ENCODE data around the gene LUC7L2.
"Not testable (repeated sequence)": the region's sequence is repeated elsewhere in the genome, so short reads cannot be mapped to it uniquely, and the experiment has no call there.

Gene LUC7L2

DNA sequence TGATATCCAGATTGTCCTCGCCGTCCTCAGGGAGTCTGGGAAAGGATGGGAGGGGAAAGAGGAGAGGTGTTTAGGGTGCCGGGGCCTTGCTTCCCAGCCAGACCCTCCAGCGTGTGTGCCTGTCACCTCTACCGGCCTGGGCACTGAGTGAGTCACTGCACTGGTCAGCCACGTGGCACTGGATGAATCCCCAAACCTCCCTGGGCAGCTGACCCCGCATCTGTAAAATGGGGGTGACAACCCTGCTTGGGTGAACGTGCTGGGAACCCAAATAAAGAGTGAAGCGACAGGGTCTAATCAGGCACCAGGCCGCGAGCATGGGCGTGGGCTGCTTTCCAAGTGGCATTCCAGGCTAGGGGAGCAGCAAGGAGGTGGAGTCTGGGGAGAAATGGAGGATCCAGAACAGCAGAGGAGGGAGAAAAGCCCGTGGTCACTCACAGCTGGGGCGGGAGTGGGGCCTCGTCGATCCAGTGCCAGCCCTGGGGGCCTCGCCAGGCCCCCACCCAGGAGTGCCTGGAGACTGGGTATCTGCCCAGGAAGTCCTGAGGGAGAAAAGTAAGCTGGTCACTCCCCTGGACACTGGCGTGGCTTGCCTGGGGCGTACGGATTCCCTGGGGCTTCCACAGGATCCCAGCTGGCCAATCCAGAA lies 94.1 kb downstream of the LUC7L2 start:
- peak; percentile 22 for DNase-seq
- Histone ChIP-seq H3K4me3 (ENCODE audit: low read depth, low read length) (no peak overlapping the region), H3K9me3 (no peaks in the 10 kb centered on the region), H3K4me1 (peaks cover 4% of the 10 kb centered on the region; the same call in 1 of the 2 replicates), H3K27me3 (no peaks in the 10 kb centered on the region), H3K36me3 (no peaks in the 10 kb centered on the region)
- TF ChIP-seq, protein P1, sequence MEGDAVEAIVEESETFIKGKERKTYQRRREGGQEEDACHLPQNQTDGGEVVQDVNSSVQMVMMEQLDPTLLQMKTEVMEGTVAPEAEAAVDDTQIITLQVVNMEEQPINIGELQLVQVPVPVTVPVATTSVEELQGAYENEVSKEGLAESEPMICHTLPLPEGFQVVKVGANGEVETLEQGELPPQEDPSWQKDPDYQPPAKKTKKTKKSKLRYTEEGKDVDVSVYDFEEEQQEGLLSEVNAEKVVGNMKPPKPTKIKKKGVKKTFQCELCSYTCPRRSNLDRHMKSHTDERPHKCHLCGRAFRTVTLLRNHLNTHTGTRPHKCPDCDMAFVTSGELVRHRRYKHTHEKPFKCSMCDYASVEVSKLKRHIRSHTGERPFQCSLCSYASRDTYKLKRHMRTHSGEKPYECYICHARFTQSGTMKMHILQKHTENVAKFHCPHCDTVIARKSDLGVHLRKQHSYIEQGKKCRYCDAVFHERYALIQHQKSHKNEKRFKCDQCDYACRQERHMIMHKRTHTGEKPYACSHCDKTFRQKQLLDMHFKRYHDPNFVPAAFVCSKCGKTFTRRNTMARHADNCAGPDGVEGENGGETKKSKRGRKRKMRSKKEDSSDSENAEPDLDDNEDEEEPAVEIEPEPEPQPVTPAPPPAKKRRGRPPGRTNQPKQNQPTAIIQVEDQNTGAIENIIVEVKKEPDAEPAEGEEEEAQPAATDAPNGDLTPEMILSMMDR (IDR thresholded peaks at IDR 0.05; ENCODE audit: low read depth, low read length) = no peak

DNA sequence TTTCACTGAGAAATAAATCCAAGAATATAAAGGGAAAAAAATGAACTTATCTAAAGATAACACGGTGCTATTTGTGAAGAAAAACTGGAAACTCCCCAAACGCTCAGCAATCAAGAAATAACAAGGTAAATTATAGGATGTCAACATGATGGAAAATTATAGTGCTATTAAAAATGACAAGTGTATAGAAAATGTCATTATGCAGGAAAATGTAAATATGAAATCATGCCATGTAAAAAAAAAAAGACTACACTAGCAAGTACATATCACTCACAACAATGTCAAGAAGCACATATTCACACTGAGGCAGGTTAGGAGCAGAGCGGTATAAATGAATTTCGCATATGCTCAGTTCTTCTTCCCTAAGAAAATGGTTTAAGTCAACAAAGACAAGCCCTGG lies 96.1 kb downstream of the LUC7L2 start:
- TF ChIP-seq, protein P1 (IDR thresholded peaks at IDR 0.05; ENCODE audit: low read depth, low read length) = no peak
- H3K36me3 ChIP-seq = no peaks in the 10 kb centered on the region
- H3K4me3 ChIP-seq (ENCODE audit: low read depth, low read length) = no peak overlapping the region
- H3K27me3 ChIP-seq = no peaks in the 10 kb centered on the region
- peaks cover 4% of the 10 kb centered on the region; the same call in 1 of the 2 replicates for H3K4me1 ChIP-seq
- no peaks in the 10 kb centered on the region for H3K9me3 ChIP-seq
- DNase-seq = no peak

DNA sequence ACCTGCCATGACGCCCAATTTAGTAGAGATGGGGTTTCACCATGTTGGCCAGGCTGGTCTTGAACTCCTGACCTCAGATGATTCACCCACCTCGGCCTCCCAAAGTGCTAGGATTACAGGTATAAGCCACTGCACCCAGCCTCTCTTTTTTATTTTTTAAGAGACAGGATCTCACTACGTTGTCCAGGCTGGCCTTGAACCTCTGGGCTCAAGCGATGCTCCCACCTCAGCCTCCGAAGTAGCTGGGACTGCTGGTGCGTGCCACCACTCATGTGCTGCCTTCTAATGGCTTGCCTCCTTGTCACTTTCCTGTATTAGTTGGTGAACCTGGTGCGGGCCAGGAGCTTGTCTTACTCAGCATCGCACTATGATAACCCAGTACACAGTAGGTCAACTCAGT lies 96.8 kb downstream of the LUC7L2 start:
- Histone ChIP-seq H3K27me3 (no peaks in the 10 kb centered on the region), H3K4me1 (peaks cover 4% of the 10 kb centered on the region; the same call in 1 of the 2 replicates), H3K36me3 (no peaks in the 10 kb centered on the region), H3K9me3 (no peaks in the 10 kb centered on the region), H3K4me3 (ENCODE audit: low read depth, low read length) (no peak overlapping the region)
- TF ChIP-seq, protein P1 (IDR thresholded peaks at IDR 0.05; ENCODE audit: low read depth, low read length) = no peak
- DNase-seq = no peak

DNA sequence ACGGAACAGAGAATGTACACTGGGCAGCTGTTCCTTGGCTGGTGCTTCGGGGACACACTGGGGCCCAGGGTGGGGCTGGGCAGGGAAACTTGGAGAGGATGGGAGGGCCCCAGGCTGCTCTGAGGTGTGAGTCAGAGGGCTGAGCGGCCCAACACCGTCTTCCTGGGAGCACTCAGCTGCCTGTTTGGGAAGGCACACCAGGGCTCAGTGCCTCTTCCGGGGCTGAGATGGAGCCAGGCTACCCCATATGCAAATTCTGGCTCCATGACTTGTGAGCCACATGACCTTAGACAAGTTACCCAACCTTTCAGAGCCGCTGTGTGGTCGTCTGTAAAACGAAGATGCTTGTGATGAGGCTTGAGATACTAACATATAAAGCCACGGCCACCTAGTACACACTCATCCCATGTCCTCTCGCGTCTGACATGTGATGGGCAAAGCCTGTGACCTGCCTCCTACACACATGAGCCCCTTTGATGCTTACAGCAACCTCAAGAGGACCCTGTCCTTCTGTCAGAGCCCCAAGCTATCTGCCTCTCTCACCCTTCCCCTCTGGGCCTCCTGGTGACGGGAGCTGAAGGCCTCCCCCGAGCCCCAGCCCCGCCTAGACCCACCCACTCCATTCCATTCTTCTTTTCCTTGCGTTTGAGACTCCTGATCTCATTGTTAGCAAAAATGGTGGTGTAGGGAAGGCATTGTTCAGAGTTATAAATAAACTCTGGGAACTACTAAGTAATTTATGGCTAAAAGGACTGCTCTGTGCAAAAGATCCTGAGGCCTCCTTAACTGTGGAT lies 97.7 kb downstream of the LUC7L2 start:
- no peaks in the 10 kb centered on the region for H3K36me3 ChIP-seq
- peaks cover 4% of the 10 kb centered on the region; the same call in 1 of the 2 replicates for H3K4me1 ChIP-seq
- H3K4me3 ChIP-seq (ENCODE audit: low read depth, low read length) = no peak overlapping the region
- no peak for DNase-seq
- TF ChIP-seq, protein P1 (IDR thresholded peaks at IDR 0.05; ENCODE audit: low read depth, low read length) = no peak
- no peaks in the 10 kb centered on the region for H3K9me3 ChIP-seq
- H3K27me3 ChIP-seq = no peaks in the 10 kb centered on the region

DNA sequence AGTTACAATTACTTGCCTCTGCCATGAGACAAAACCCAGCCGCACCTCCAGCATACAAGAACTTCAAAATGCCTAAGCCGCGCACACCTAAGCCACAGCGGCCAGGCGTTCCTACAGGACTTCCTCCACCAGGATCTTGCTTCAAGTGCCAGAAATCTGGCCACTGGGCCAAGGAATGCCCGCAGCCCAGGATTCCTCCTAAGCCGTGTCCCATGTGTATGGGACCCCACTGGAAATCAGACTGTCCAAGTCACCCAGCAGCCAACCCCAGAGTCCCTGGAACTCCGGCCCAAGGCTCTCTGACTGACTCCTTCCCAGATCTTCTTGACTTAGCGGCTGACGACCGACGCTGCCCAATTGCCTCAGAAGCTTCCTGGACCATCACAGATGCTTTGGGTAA lies 103.7 kb downstream of the LUC7L2 start:
- not testable (repeated sequence) for H3K4me1 ChIP-seq; H3K27me3 ChIP-seq; DNase-seq; H3K9me3 ChIP-seq; H3K4me3 ChIP-seq (ENCODE audit: low read depth, low read length); H3K36me3 ChIP-seq

DNA sequence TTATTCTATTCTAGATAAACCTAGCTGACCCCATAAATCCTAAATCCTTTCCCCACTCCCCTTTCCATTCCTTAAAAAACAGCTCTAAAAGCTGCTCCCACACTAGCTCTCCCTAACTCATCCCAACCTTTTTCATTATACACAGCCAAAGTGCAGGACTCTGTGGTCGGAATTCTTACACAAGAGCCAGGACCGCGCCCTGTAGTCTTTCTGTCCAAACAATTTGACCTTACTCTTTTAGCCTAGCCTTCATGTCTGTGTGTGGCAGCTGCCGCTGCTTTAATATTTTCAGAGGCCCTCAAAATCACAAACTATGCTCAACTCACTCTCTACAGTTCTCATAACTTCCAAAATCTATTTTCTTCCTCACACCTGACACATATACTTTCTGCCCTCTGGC lies 104.8 kb downstream of the LUC7L2 start:
- not testable (repeated sequence) for H3K4me1 ChIP-seq; H3K4me3 ChIP-seq (ENCODE audit: low read depth, low read length); H3K36me3 ChIP-seq; H3K9me3 ChIP-seq; H3K27me3 ChIP-seq; DNase-seq

DNA sequence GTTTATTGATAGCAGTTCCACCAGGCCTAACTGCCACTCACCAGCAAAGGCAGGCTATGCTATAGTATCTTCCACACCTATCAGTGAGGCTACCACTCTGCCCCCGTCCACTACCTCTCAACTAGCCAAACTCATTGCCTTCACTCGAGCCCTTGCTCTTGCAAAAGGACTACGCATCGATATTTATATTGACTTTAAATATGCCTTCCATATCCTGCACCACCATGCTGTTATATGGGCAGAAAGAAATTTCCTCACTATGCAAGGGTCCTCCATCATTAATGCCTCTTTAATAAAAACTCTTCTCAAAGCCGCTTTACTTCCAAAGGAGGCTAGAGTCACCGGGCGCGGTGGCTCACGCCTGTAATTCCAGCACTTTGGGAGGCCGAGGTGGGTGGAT lies 105.4 kb downstream of the LUC7L2 start:
- DNase-seq, H3K27me3 ChIP-seq, H3K9me3 ChIP-seq: not testable (repeated sequence)

DNA sequence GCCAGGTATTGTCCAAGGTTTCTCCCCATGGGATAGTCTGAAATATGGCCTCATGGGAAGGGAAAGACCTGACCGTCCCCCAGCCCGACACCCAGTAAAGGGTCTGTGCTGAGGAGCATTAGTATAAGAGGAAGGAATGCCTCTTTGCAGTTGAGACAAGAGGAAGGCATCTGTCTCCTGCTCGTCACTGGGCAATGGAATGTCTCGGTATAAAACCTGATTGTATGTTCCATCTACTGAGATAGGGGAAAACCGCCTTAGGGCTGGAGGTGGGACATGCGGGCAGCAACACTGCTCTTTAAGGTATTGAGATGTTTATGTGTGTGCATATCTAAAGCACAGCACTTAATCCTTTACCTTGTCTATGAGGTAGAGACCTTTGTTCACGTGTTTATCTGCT lies 108.0 kb downstream of the LUC7L2 start:
- not testable (repeated sequence) for H3K27me3 ChIP-seq; H3K36me3 ChIP-seq; H3K9me3 ChIP-seq; H3K4me3 ChIP-seq (ENCODE audit: low read depth, low read length); H3K4me1 ChIP-seq; DNase-seq

More for the DNA sequence above, 105.4 kb downstream of the LUC7L2 start:
- H3K4me3 ChIP-seq (ENCODE audit: low read depth, low read length); H3K36me3 ChIP-seq; H3K4me1 ChIP-seq: not testable (repeated sequence)

DNA sequence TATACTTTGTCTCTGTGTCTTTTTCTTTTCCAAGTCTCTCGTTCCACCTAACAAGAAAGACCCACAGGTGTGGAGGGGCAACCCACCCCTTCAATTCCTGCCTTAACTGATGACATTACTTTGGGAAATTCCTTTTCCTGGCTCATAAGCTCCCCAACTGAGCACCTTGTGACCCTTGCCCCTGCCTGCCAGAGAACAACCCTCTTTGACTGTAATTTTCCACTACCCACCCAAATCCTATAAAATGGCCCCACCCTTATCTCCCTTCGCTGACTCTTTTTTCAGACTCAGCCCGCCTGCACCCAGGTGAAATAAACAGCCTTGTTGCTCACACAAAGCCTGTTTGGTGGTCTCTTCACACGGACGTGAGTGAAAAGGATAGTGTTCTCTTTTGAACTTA lies 108.6 kb downstream of the LUC7L2 start:
- H3K9me3 ChIP-seq; H3K36me3 ChIP-seq; H3K27me3 ChIP-seq; DNase-seq; H3K4me1 ChIP-seq; H3K4me3 ChIP-seq (ENCODE audit: low read depth, low read length): not testable (repeated sequence)

Data from BE2C (cell line).